ENCODE results near the gene CD151.

GRCh38 chr11:802018-802617 is 30.6 kb upstream of the CD151 start:
- TF ChIP-seq, protein P1, sequence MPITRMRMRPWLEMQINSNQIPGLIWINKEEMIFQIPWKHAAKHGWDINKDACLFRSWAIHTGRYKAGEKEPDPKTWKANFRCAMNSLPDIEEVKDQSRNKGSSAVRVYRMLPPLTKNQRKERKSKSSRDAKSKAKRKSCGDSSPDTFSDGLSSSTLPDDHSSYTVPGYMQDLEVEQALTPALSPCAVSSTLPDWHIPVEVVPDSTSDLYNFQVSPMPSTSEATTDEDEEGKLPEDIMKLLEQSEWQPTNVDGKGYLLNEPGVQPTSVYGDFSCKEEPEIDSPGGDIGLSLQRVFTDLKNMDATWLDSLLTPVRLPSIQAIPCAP (CRISPR knock-in tag; IDR thresholded peaks at IDR 0.05), result no peak
- TF ChIP-seq, protein P2, sequence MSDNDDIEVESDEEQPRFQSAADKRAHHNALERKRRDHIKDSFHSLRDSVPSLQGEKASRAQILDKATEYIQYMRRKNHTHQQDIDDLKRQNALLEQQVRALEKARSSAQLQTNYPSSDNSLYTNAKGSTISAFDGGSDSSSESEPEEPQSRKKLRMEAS (CRISPR knock-in tag; IDR thresholded peaks at IDR 0.05), result no peak
- TF ChIP-seq, protein P3, sequence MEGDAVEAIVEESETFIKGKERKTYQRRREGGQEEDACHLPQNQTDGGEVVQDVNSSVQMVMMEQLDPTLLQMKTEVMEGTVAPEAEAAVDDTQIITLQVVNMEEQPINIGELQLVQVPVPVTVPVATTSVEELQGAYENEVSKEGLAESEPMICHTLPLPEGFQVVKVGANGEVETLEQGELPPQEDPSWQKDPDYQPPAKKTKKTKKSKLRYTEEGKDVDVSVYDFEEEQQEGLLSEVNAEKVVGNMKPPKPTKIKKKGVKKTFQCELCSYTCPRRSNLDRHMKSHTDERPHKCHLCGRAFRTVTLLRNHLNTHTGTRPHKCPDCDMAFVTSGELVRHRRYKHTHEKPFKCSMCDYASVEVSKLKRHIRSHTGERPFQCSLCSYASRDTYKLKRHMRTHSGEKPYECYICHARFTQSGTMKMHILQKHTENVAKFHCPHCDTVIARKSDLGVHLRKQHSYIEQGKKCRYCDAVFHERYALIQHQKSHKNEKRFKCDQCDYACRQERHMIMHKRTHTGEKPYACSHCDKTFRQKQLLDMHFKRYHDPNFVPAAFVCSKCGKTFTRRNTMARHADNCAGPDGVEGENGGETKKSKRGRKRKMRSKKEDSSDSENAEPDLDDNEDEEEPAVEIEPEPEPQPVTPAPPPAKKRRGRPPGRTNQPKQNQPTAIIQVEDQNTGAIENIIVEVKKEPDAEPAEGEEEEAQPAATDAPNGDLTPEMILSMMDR (IDR thresholded peaks at IDR 0.05), result no peak
- TF ChIP-seq, protein P4, sequence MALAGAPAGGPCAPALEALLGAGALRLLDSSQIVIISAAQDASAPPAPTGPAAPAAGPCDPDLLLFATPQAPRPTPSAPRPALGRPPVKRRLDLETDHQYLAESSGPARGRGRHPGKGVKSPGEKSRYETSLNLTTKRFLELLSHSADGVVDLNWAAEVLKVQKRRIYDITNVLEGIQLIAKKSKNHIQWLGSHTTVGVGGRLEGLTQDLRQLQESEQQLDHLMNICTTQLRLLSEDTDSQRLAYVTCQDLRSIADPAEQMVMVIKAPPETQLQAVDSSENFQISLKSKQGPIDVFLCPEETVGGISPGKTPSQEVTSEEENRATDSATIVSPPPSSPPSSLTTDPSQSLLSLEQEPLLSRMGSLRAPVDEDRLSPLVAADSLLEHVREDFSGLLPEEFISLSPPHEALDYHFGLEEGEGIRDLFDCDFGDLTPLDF (CRISPR knock-in tag; IDR thresholded peaks at IDR 0.05), result no peak
- no peak for TF ChIP-seq ATF1 (CRISPR knock-in tag; IDR thresholded peaks at IDR 0.05)
- TF ChIP-seq E2F4 (CRISPR knock-in tag; IDR thresholded peaks at IDR 0.05; ENCODE audit: borderline replicate concordance, low read depth), result no peak
- TF ChIP-seq, protein P5, sequence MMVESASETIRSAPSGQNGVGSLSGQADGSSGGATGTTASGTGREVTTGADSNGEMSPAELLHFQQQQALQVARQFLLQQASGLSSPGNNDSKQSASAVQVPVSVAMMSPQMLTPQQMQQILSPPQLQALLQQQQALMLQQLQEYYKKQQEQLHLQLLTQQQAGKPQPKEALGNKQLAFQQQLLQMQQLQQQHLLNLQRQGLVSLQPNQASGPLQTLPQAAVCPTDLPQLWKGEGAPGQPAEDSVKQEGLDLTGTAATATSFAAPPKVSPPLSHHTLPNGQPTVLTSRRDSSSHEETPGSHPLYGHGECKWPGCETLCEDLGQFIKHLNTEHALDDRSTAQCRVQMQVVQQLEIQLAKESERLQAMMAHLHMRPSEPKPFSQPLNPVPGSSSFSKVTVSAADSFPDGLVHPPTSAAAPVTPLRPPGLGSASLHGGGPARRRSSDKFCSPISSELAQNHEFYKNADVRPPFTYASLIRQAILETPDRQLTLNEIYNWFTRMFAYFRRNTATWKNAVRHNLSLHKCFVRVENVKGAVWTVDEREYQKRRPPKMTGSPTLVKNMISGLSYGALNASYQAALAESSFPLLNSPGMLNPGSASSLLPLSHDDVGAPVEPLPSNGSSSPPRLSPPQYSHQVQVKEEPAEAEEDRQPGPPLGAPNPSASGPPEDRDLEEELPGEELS (CRISPR knock-in tag; IDR thresholded peaks at IDR 0.05), result no peak
- TF ChIP-seq JUN (CRISPR knock-in tag; IDR thresholded peaks at IDR 0.05), result no peak

All from WTC11 (cell line).